C1 segment of cervical spinal cord (tissue), 14 donors: ENCODE results near the gene SPSB3.

Experiments used
- DNase-seq, 14 donors: peaks; one replicate each; lab custom pipeline; 2025; lab: John Stamatoyannopoulos, UW

Gene SPSB3

DNA sequence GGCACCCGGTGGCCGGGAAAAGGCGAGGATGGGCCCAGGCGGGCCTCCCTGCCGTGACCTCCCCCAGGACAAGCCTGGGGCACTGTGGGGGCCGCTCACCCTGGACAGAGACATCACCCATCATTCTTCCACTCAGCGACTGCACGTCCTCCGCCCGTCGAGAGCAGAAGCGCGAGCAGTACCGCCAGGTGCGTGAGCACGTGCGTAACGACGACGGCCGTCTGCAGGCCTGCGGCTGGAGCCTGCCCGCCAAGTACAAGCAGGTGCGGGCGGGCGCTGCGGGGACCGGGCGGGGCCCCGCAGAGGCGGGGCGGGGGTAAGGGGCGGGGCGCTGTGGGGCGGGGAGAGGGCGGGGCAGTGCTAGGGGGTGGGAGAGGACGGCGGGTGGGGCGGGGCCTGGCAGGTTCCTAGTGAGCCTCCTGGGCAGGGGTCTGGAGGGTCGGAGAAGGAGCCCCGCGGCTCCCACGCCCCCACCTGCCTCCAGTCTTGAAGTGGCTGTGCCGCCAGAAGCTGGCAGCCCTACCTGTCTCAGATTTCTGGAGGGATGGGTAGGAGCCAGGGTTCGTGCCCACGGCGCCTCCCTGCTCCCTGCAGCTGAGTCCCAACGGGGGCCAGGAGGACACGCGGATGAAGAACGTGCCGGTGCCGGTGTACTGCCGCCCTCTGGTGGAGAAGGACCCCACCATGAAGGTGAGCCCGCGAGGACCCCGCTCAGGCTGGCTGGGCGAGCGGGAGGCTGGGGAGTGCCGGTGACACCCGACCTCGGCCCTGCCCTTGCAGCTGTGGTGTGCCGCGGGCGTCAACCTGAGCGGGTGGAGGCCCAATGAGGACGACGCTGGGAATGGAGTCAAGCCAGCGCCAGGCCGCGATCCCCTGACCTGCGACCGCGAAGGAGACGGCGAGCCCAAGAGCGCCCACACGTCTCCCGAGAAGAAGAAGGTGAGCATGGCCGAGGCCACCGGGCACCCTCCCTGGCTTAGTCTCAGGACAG, 18.6 kb downstream of the SPSB3 start:
- peak in 1 of 14 donors; percentile 48 for DNase-seq

DNA sequence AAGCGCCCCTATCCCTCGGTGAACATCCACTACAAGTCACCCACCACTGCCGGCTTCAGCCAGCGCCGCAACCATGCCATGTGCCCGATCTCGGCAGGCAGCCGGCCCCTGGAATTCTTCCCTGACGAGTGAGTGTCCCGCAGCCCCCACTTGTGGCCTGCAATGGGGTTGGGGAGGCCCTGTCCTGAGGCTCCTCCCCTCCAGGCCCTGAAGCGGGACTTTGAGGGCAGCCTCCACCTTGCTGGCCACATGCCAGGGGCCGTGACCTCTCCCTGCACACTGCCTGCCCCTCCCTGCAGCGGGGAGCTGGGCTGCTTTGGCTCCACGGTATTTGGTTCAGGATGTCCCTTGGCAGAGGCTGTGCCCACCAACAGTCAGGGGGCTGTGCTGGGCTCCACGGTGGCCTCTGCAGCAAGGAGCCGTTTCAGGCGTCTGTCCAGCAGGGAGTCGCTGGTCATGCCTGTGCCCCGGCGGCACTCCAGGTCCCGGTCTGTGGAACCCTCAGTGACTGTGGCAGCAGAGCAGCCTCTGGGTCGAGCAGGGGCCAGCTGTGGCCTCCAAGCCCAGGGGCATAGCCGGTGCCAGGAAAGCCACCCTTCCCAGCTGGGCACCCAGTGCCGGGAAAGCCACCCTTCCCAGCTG, 19.4 kb downstream of the SPSB3 start:
- DNase-seq: peak in 1 of 14 donors; percentile 39

DNA sequence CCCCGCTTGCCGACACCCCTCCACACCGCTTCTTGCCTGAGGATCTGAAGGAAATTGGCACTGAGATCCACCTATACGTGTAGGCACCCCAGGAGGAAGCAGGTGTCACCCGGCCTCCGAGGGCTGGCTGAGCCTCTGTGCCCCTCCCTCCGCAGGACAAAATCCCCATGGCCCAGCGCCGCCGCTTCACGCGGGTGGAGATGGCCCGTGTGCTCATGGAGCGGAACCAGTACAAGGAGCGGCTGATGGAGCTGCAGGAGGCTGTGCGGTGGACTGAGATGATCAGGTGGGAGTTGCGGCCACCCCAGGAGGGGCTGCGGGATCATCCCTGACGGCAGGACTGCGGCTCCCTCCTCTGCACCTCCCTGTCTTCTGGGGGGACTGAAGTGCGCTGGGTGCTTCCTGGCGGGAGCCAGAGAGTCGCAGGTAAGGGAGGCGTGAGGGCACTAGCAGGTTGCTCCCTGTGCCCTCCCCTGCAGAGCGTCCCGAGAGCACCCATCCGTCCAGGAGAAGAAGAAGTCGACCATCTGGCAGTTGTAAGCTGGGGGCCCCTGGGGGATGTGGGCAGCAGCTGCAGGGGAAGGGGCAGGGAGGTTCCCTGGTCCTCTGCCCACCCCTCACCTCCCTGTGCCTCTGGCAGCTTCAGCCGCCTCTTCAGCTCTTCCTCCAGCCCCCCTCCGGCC, 20.0 kb downstream of the SPSB3 start:
- no peak for DNase-seq

DNA sequence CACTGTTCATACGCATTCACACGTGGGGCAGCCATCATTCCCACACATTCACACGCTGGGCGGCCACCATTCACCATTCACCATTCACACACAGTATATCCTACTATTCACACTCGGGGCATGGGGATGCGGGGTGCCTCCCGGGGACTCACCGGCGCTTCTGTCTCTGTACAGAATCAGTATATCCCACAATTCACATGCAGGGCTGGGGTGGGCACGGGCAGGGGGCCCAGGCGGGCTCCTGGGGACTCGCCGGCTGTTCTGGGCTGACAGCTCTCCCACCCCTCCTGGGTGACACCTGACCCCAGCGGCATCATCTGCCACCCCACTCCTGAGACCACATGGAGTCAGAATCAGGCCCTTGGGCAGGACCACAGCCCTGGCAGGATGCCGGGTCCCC, 20.6 kb downstream of the SPSB3 start:
- DNase-seq: no peak

DNA sequence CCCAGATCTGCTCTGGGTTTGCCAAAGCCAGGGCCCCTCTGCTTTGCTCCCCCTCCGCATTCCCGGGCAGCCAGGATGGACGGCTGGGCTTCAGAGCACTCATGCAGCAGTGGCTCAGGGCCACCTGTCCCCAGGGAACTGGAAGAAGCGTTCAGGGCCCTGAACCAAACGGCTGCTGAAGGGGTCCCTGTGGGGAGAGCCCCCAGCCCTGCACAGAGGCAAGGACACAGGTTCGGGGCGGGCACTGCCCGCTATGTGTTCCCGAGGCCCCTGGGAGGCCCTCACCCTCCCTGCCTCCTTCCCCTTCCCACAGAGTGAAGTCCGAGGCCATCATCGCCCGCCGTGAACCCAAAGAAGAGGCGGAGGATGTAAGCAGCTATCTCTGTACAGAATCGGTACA, 21.5 kb downstream of the SPSB3 start:
- DNase-seq: no peak

DNA sequence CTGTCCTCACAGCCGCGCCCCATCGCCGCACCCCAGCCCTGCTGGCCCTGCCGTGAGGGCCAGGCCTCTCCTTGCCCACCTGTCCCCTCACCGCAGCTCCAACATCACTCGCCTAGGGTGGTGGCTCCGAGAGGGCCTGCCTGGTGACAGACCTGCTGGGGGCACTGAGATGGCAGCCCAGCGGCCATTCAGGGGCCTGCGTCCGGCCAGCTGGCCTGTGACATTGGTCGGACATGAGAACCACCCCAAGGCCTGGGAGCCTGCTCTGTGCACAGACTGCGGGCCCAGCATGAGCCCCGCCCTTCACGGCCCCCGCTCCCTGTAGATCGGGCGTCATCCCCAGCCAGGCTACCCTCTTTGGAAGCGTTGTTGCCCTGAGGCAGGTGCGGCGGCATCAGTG, 22.9 kb downstream of the SPSB3 start:
- DNase-seq: peak in 1 of 14 donors; percentile 21

DNA sequence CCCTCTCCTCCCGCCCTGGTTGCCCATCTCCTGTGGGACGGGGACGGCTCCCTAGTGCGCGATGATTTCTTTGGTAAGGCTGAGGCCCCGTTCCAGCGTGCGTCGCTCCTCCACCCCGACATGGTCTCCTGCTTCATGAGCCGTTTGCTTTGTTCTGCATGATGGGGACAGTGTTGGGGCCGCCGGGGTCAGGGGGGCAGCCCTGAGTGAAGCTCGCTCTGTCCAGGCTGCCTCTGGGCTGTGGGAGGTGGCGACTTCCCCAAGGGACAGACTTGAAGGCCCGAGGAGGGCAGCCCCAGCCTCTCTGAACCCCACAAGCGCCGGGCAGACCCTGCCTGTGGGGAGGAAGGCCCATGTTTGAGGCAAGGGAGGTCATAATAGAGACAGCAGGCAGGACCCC, 23.4 kb downstream of the SPSB3 start:
- no peak for DNase-seq

DNA sequence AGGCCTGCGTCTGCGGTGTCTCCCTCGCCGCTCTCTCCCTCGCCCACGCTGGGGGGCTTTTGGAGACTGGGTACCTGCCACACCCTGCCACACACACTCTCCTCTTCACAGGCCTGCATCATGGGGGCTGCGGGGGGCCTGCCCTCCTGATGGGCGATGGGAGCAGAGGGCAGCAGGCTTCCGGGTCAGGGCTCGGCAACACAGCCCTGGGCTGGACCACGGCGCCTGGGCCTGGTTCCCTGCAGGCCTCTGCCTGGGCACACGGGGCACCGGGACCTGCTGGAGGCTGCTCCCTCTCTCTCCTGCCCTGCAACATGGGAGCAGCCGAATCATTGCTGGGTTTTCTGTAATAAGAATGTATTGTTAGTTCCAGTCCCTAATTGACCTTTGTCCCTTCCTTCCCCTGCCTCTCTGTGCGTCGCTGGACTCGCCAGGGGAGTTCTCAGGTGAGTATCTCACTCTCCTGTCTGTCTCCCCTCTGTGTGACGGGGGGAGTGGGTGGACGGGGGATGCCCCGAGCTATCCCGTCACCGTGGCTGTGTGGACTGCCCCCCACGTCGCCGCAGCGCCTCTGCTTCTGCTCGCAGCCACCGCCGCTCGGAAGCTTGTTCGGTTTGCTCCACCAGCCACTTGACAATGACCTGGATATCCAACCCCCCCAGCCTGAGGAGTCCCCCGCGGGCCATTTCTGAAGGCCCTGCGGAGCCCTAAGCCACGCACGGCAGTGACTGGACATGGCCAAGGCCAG, 24.5 kb downstream of the SPSB3 start:
- DNase-seq: no peak

DNA sequence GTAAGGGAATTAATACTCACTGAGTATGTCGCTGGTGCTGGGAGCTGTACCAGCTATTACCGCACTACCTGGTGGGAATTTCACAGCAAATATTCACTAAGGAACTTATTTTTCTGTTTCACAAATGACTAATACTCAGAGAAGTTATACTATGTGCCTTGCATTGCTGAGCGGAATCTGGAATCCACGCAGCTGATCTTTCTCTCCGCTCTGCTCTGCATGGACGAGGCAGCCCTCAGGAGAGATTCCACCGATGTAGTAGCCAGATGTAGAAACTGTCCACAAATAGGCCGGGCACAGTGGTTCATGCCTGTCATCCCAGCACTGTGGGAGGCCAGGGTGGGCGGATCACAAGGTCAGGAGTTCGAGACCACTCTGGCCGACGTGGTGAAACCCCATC, 28.2 kb downstream of the SPSB3 start:
- DNase-seq: no peak

DNA sequence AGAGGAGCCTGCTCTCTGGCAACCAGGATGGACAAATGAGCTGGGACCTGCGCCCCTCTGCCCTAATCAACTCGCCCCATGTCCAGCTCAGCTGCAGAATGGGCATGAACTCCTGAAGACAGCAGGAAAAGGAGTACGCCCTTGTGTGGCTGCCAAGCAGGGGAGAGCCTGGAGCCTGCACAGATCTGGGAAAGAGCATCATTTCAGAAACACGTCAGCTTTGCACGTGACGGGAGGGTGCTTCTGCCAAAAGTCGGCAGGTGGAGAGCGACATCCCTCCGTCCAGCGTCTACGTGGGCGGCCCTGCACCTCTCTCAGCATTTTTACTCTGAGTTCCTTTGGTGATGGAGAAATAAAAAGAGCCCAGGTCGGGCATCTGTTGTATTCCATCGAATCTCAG, 29.5 kb downstream of the SPSB3 start:
- peak in 1 of 14 donors; percentile 89 for DNase-seq

DNA sequence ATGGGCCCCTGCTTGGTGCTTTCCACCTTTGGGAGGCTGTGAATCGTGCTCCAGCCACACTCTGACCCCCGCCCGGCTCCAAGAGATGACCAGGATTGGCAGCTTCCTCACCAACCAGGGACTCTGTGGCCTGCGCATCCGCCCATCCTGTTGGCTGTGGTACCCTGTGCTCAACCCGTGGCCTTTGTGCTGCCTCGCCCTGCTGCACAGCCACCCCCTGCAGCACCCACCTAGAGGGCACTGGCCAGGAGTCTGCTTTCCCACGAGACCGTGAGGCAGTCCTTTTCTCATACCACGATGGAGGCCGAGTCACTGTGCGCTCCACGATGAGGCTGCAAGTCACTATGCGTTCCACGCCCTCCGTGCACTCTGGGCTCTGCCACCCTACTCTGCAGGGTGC, 30.4 kb downstream of the SPSB3 start:
- DNase-seq: no peak

DNA sequence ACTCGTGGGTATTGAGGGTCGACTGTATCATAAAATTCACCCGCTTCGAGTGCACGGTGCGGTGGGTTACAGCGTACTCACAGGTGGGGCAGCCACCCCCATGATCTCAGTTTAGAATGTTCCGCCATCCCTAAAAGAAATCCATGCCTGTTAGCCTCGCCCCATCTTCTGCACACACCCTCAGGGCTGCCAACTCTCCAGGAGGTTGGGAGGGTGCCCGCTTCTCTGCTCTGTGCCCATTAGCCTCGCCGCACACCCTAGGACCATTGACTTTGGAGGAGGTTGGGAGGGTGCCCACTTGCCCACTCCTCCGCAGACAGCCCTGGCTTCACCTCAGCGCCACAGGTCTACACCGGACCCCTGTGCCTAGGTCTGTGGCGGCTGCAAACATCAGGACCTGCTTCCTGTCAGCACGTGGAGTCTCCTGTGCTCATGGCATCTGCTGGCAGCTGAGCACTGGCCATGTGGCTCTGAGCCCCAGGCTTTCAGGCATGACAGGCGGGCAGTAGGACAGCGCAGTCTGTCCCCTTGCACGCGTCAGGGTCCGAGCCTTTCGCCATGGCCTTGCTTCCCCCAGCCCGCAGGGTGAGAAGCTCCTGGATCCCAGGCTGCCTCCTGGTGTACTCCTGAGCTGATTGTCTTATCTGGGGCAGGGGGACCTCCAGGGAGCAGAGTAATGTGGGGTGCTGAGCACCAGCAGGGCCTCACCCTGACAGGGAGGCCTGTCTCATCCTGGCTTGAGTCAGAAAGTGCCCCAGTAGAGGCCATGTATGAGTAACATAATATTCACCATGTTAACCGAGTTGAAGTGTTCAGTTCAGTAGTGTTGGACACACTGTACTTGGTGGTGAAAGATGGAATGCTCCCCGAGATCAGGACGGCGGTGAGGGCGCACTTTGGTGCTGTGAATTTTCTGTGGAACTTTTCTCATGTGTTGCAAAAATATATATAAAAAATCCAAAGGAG, 32.9 kb downstream of the SPSB3 start:
- peak in 1 of 14 donors; percentile 83 for DNase-seq

DNA sequence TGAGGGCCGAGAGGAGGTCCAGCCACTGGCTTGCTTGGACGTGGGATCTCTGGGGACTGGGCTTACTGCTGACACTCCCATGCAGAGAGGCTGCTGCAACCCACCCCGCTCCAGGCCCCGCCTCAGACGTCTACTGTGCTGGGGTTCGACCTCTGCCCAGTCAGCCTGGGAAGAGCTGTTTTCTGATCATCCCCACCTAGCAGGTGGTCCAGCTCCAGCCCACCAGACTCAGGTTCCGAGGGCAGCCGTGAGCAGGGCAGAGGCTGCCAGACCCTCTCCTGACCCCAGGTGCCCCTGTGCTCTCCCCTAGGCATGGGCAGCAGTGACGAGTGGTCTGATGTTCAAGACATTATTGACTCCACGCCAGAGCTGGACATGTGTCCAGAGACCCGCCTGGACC, 34.4 kb downstream of the SPSB3 start:
- DNase-seq: no peak

DNA sequence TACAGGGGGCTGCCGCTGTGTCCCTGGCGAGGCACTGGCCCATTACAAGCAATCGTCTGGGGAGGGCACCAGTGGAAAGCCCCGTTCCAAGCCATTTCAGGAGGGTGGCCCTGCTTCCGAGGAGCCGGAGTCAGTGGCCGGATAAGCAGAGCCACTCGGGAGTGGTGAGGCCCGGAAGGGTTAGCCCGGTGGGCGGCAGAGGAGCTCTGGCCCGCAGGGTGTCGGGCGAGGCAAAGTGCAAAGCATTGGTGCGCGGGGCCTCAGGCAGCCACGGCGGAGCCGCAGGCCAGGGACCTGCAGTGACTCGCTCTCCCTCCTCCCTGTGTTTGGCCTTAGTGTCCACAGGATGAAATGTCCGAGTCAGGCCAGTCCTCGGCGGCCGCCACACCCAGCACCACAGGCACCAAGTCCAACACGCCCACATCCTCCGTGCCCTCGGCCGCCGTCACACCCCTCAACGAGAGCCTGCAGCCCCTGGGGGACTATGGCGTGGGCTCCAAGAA, 35.6 kb downstream of the SPSB3 start:
- peak in 1 of 14 donors; percentile 20 for DNase-seq

DNA sequence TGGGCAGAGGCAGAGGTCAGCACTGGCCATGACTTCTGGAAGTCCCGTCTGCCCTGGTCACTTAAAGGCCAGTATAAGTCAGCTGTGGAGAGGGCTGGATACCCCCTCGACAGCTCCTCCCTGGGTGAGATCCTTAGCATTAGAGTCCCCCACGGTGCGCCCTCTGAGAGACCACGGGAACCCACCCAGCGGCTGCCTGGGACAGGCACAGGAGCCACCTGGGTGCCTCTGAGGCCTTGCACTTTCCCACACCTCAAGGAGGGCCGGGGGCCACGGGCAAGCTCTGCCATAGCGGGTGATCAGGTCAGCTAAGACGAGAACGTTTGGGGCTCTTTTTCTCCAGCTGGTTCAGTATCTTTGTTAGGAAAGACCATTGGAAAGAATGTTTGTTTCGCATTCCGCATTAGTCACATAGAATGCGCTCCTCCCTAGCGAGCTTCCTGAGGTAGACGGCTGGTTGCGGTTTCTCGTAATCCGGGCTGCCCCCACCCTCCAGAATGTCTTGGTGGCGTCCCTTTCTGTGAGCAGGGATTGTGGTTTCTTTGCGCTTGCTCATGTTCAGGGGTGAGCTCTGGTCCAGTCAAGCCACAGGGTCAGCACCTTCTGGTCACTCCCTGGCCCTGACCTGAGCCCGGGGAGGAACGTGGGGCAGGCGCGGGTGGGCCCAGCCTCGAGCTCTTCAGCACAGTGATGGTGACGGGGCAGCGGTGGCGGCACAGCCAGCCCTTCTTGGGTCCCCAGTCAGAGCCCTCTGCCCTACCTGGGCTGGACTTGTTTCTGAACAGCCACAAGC, 36.3 kb downstream of the SPSB3 start:
- DNase-seq: no peak

DNA sequence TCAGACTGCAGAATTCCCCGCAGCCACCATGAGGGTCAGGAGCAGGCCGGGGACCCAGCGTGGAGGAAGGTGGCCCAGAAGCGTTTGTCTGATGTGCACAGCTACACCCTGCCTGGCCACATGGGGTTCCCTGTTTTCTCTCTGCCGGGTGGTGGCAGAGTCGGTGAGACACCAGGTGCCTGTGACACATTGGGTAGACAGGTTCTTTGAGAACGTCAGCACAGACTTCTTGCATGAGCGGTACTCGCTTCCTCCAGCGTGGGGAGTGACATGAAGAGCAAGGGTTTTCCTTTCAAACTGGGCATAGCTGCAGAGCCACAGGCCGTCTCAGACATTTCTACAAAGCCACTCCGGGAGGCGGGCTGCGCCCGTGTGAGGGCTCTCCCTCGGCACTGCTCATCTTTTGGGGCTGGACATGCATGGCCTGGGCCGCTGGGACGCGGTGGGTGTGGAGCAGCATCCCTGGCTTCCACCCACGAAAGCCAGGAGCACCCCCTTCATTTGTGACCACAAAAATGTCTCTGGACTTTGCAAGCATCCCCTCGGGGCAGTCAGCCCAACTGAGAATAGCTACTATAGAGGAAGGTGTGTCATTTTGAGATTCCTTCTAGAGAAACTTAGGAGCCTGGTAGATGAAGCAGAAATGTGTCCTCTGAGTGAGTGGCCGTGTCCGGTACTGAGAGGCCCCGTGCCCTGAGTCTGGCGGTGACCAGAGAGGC, 37.0 kb downstream of the SPSB3 start:
- peak in 1 of 14 donors; percentile 29 for DNase-seq

DNA sequence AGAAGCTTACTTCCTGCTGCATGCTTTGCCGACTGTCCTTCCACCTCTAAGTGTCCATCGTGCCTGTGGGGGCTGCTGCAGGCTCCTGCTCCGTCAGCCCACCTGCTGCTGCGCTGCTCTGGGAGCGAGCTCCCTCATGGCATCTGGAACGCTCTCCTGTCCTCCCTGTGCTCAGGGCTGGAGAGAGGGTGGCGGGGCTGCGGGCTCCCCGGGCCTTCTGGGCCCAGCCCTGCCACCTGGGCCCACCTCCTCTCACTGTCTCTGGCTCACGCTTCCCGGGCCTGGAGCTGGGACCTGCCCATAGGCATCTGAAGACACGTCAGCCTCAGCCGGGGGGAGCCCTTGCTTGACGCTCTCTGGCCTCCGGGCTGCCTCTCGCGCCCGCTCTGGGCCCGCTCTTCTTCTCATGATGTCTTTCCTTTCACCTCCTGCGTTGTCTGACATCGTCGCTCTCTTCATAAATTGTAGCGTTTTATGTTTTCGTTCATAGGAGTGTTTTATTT, 38.0 kb downstream of the SPSB3 start:
- no peak for DNase-seq
